Lung (tissue), 16 donors: ENCODE results near the gene DNAJC13. TPM values are rescaled to one million over a fixed set of nuclear protein-coding genes. Genes with fewer than 3 reads are reported as not detected.
"Not testable (repeated sequence)": the region's sequence is repeated elsewhere in the genome, so short reads cannot be mapped to it uniquely, and the experiment has no call there.

Experiments
- ATAC-seq: fragments of 200-7000 bp; cut with Tn5 transposase; one replicate; pipeline ENCODE4 v1.9.1; 2020; ENCODE audit warnings: moderate number of reproducible peaks; ENCODE audit not compliant: insufficient read depth, low FRiP score
- DNase-seq, 3 donors: peaks; one replicate each; pipeline ENCODE4 v3.0.0-alpha.2; 2013 to 2017
- H3K27ac ChIP-seq, 2 donors: one replicate each; pipeline ENCODE4 v1.5.1; 2013; ENCODE audit warnings: mild to moderate bottlenecking in 2 of 2, moderate library complexity in 2 of 2, control low read depth in 1 of 2, inconsistent platforms in 1 of 2, low read depth in 1 of 2, low read length in 1 of 2
- H3K27me3 ChIP-seq, 3 donors: one replicate each; pipeline ENCODE4 v1.5.1; 2013; ENCODE audit warnings: low read length in 2 of 3; ENCODE audit not compliant: control insufficient read depth in 3 of 3, insufficient read depth in 3 of 3
- H3K36me3 ChIP-seq, 4 donors: one replicate each; pipeline ENCODE4 v1.5.1; 2013; ENCODE audit warnings: low read length in 4 of 4, mild to moderate bottlenecking in 1 of 4, moderate library complexity in 1 of 4; ENCODE audit not compliant: control insufficient read depth in 4 of 4, insufficient read depth in 4 of 4
- H3K4me1 ChIP-seq, 5 donors: one replicate each; pipeline ENCODE4 v1.5.1; 2013; ENCODE audit warnings: low read length in 5 of 5, mild to moderate bottlenecking in 2 of 5, moderate library complexity in 1 of 5; ENCODE audit not compliant: control insufficient read depth in 5 of 5, insufficient read depth in 5 of 5
- H3K4me3 ChIP-seq: one replicate; pipeline ENCODE4 v1.5.1; 2013; ENCODE audit warnings: mild to moderate bottlenecking, control low read depth, moderate library complexity
- H3K9ac ChIP-seq, 2 donors: one replicate each; pipeline ENCODE4 v1.5.1; 2013; ENCODE audit warnings: low read length in 2 of 2, control low read depth in 1 of 2; ENCODE audit not compliant: insufficient read depth in 1 of 2
- H3K9me3 ChIP-seq, 4 donors: one replicate each; pipeline ENCODE4 v1.5.1; 2013; ENCODE audit warnings: low read length in 3 of 4, mild to moderate bottlenecking in 1 of 4, moderate library complexity in 1 of 4; ENCODE audit not compliant: control insufficient read depth in 4 of 4, insufficient read depth in 3 of 4
- CTCF ChIP-seq: IDR thresholded peaks from 2 replicates; pipeline ENCODE4 v1.5.1; 2012; ENCODE audit warnings: mild to moderate bottlenecking; ENCODE audit errors: control extremely low read depth, extremely low read depth
- WGBS, 2 donors: extraction: QIAGEN DNeasy Blood & Tissue Kit; methylation state at CpG; one replicate each; pipeline ENCODE4 v1.1.7; 2013; 5-methylcytosine and 5-hydroxymethylcytosine counted together
- long read RNA-seq, 5 donors: transcript quantifications; one replicate each; lab custom pipeline, GENCODE V29; 2026
- polyA plus RNA-seq, 2 donors: library from polyadenylated mRNA; stranded (reverse); fragments of 200-250 nt; gene quantifications; one replicate each; pipeline ENCODE4 v1.2.1, GENCODE V29; 2013
- total RNA-seq, 2 donors: library from RNA; depleted of rRNA in 1 of 2; stranded (reverse); fragments of >200 nt in 1 of 2; gene quantifications; one replicate each; pipeline ENCODE4 v1.2.1, GENCODE V29; 2014 to 2021
- donor health status: control.
- donor health status: control.
- donor health status: Bipolar disorder and iron deficiency.
- donor health status: healthy.
- donor health status: DM: yes; HTN: yes; CAD: no.

Gene DNAJC13
- total RNA-seq (100 to 1,000 TPM in 1 of 2 donors, 10 to 100 TPM in 1; 34.5 to 132 TPM), polyA plus RNA-seq (10 to 100 TPM in 1 of 2 donors, 1 to 10 TPM in 1; 6.7 to 12.5 TPM)
- long read RNA-seq, donor 1, partial matches to known transcripts: 25 of 25 reads
- long read RNA-seq, donor 1, other reads (novel, unspliced or antisense): 0 of 25 reads
- long read RNA-seq, donor 2: 0 reads
- long read RNA-seq, donor 3, partial matches to known transcripts: 8 of 8 reads
- long read RNA-seq, donor 3, other reads (novel, unspliced or antisense): 0 of 8 reads
- long read RNA-seq, donor 4, partial matches to known transcripts: 14 of 14 reads
- long read RNA-seq, donor 4, other reads (novel, unspliced or antisense): 0 of 14 reads
- long read RNA-seq, donor 5, partial matches to known transcripts: 24 of 24 reads
- long read RNA-seq, donor 5, other reads (novel, unspliced or antisense): 0 of 24 reads

GRCh38 chr3:132416807-132417694, at the start of gene DNAJC13:
Gene DNAJC13, plus strand, starts transcription at chr3:132417502. Its CDS starts 17,049 bp downstream, at chr3:132434551.
- ATAC-seq (peak; percentile 95), DNase-seq (peak; percentile 95 to 97 (median 96))
- Histone ChIP-seq H3K27me3 (no peaks in the 10 kb centered on the region), H3K27ac (peak within 1 kb of the TSS; percentile 91 to 93), H3K9ac (peak within 1 kb of the TSS; percentile 69 to 88), H3K4me3 (peak within 1 kb of the TSS; percentile 99), H3K36me3 (peaks cover 0 to 4% (median 0%) of the 10 kb centered on the region in 4 donors), H3K9me3 (no peaks in the 10 kb centered on the region), H3K4me1 (peaks cover 0 to 18% (median 1%) of the 10 kb centered on the region in 5 donors)
- 1% methylated on average over 59 to 63 of the region's 63 CpGs for WGBS, 2 donors
- TF ChIP-seq CTCF: no peak

- H3K27me3 ChIP-seq: no peaks in the 10 kb centered on the region
- DNase-seq (no peak), ATAC-seq (no peak)
- H3K36me3 ChIP-seq: peaks cover 0 to 2% (median 0%) of the 10 kb centered on the region in 4 donors
- no peaks in the 10 kb centered on the region for H3K9me3 ChIP-seq
- no peak overlapping the region for H3K9ac ChIP-seq
- no peaks in the 10 kb centered on the region for H3K4me1 ChIP-seq
- 94 to 96% methylated on average over 2 of the region's 2 CpGs for WGBS, 2 donors
- TF ChIP-seq CTCF: no peak
- H3K27ac ChIP-seq: no peak overlapping the region
- H3K4me3 ChIP-seq: no peak overlapping the region
Observed at GRCh38 chr3:132368515-132368914, 48.8 kb upstream of the DNAJC13 start.

- ATAC-seq: no peak
- Histone ChIP-seq H3K9me3 (no peaks in the 10 kb centered on the region), H3K36me3 (peaks cover 0 to 2% (median 0%) of the 10 kb centered on the region in 4 donors)
Observed at GRCh38 chr3:132368962-132369361, 48.3 kb upstream of the DNAJC13 start.

GRCh38 chr3:132376945-132377354, 40.4 kb upstream of the DNAJC13 start:
- WGBS, 2 donors: 82 to 93% methylated on average over 25 of the region's 25 CpGs
- not testable (repeated sequence) for H3K4me1 ChIP-seq, H3K36me3 ChIP-seq, H3K27me3 ChIP-seq, ATAC-seq, H3K4me3 ChIP-seq, H3K27ac ChIP-seq, H3K9ac ChIP-seq, H3K9me3 ChIP-seq, DNase-seq

More at GRCh38 chr3:132368962-132369361, 48.3 kb upstream of the DNAJC13 start:
- no peaks in the 10 kb centered on the region for H3K27me3 ChIP-seq
- DNase-seq: no peak
- no peak for TF ChIP-seq CTCF
- H3K27ac ChIP-seq: no peak overlapping the region
- no peak overlapping the region for H3K4me3 ChIP-seq
- H3K4me1 ChIP-seq: no peaks in the 10 kb centered on the region
- no peak overlapping the region for H3K9ac ChIP-seq
